ENCODE results near the gene ZNF274. TPM values are rescaled to one million over a fixed set of nuclear protein-coding genes. Genes with fewer than 3 reads are reported as not detected.
A peak's percentile ranks its signal among the peaks of the same experiment; 100 is the strongest.

The ZNF274 gene
- total RNA-seq, 1 donor from 2014 or later = 19.6 TPM

GRCh38 chr19:58183817-58184215 is 955 bp downstream of the ZNF274 start:
- intact Hi-C loops (cut with DNase I) = no loop called here
- Histone ChIP-seq H3K36me3 (peaks cover 6 to 73% of the 10 kb centered on the region in 2 donors), H3K9me3 (peaks cover 81% of the 10 kb centered on the region)

GRCh38 chr19:58196901-58197616 is 14.2 kb downstream of the ZNF274 start:
- no peak for DNase-seq (ENCODE audit: extremely low spot score in 2 of 2)
- peaks cover 4 to 100% of the 10 kb centered on the region in 2 donors for H3K36me3 ChIP-seq
- no peaks in the 10 kb centered on the region for H3K27me3 ChIP-seq
- TF ChIP-seq, protein P1, sequence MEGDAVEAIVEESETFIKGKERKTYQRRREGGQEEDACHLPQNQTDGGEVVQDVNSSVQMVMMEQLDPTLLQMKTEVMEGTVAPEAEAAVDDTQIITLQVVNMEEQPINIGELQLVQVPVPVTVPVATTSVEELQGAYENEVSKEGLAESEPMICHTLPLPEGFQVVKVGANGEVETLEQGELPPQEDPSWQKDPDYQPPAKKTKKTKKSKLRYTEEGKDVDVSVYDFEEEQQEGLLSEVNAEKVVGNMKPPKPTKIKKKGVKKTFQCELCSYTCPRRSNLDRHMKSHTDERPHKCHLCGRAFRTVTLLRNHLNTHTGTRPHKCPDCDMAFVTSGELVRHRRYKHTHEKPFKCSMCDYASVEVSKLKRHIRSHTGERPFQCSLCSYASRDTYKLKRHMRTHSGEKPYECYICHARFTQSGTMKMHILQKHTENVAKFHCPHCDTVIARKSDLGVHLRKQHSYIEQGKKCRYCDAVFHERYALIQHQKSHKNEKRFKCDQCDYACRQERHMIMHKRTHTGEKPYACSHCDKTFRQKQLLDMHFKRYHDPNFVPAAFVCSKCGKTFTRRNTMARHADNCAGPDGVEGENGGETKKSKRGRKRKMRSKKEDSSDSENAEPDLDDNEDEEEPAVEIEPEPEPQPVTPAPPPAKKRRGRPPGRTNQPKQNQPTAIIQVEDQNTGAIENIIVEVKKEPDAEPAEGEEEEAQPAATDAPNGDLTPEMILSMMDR (IDR thresholded peaks at IDR 0.05) = no peak
- no peak for TF ChIP-seq POLR2A (IDR thresholded peaks at IDR 0.05)
- TF ChIP-seq POLR2AphosphoS5 (IDR thresholded peaks at IDR 0.05; ENCODE audit: insufficient read depth in 1 of 2, low read depth in 1 of 2) = no peak
- intact Hi-C loops (cut with DNase I) = no loop called here
- H3K4me1 ChIP-seq = no peaks in the 10 kb centered on the region
- no peak overlapping the region for H3K27ac ChIP-seq
- H3K9me3 ChIP-seq = peaks cover 95% of the 10 kb centered on the region
- no peak overlapping the region for H3K4me3 ChIP-seq

More at GRCh38 chr19:58183817-58184215, 955 bp downstream of the ZNF274 start:
- Histone ChIP-seq H3K4me1 (peaks cover 15% of the 10 kb centered on the region), H3K27ac (peak overlapping the region; percentile 89), H3K27me3 (no peaks in the 10 kb centered on the region), H3K4me3 (peak overlapping the region; percentile 77 to 97)
- DNase-seq (ENCODE audit: extremely low spot score in 2 of 2) = no peak
- TF ChIP-seq, protein P1 (IDR thresholded peaks at IDR 0.05) = no peak
- TF ChIP-seq POLR2AphosphoS5 (IDR thresholded peaks at IDR 0.05; ENCODE audit: insufficient read depth in 1 of 2, low read depth in 1 of 2) = no peak
- TF ChIP-seq POLR2A (IDR thresholded peaks at IDR 0.05) = no peak

DNA sequence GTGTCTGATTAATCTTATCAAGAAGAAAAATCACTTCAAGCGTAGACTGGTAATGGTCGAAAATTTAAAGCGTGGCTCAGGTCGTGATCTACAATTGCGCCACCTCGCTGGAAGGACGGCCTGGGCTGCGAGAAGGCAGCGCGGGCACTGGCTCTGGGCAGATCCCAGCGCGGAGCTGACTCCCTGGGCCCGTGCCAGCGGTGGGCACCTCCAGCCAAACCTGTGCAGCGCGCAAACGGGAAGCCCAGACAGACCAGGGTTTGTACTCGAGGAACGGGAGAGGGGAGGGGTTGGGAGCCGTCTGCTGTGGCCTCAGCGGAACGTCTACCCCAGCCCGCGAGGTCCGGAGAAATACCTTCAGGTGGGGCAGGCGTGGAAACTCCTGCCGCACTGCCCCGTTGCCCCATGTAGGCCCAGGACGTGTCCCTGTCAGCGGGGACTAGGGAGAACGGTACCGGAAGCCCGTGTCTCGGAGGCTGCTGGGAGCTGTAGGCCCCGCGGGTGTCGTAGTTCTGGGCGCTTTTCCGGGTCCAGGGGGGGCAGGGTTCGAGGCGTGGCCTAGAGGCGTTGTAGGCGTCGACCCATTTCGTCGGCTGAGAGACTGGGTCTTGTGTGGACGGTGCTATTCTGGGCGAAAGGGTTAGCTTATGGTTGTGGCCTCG is 21.1 kb downstream of the ZNF274 start:
- Histone ChIP-seq H3K9me3 (peaks cover 99% of the 10 kb centered on the region), H3K4me3 (no peak overlapping the region), H3K36me3 (peaks cover 23 to 84% of the 10 kb centered on the region in 2 donors), H3K27ac (no peak overlapping the region), H3K27me3 (no peaks in the 10 kb centered on the region), H3K4me1 (no peaks in the 10 kb centered on the region)
- TF ChIP-seq, protein P1 (IDR thresholded peaks at IDR 0.05) = no peak
- TF ChIP-seq POLR2AphosphoS5 (IDR thresholded peaks at IDR 0.05; ENCODE audit: insufficient read depth in 1 of 2, low read depth in 1 of 2) (no peak), POLR2A (IDR thresholded peaks at IDR 0.05) (no peak)
- no peak for DNase-seq (ENCODE audit: extremely low spot score in 2 of 2)
- intact Hi-C loops (cut with DNase I) = no loop called here

DNA sequence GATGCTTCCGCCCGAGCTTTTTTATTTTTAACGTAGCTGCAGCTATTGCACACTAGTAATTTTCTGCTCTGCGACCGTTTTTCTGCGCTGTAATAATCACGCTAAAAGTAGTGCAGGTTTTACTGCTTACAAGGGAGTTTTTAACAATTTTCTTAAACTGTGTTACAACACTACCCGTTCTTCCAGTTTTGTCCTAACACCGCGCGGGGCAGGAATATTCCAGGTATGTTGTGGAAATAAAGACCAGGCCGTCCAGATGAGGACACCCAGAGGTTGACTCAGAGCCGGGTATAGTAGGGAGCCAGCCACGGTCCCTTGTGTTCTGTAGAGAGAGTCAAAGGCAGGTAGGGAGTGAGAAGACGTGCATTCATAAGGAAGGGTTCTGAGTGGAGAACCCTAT is 21.7 kb downstream of the ZNF274 start:
- TF ChIP-seq POLR2AphosphoS5 (IDR thresholded peaks at IDR 0.05; ENCODE audit: insufficient read depth in 1 of 2, low read depth in 1 of 2) (no peak), POLR2A (IDR thresholded peaks at IDR 0.05) (no peak)
- TF ChIP-seq, protein P1 (IDR thresholded peaks at IDR 0.05) = no peak
- DNase-seq (ENCODE audit: extremely low spot score in 2 of 2) = no peak
- Histone ChIP-seq H3K36me3 (peaks cover 27 to 84% of the 10 kb centered on the region in 2 donors), H3K27me3 (no peaks in the 10 kb centered on the region), H3K4me1 (no peaks in the 10 kb centered on the region), H3K9me3 (peaks cover 99% of the 10 kb centered on the region), H3K4me3 (no peak overlapping the region), H3K27ac (no peak overlapping the region)
- intact Hi-C loops (cut with DNase I) = no loop called here

DNA sequence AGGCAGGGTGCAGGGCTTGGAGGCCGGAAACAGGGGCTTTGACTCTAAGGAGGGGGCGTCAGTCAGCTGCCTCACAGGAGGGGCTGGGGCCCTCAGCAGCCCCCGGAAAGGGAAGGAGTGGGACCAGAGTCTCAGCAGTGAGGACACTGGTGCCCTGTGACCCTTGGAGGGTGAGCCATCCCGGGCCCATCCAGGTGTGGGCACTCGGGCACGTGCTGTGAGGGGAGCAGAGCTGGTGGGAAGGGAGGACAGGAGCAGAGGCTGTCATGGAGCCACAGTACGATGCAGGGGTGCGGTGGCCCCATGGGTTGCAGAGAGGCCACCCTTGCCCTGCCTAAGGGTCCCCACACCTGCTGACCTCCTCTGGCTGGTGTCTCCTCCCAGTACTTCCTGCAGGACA is 26.7 kb downstream of the ZNF274 start:
- Histone ChIP-seq H3K4me1 (no peaks in the 10 kb centered on the region), H3K36me3 (peaks cover 45 to 85% of the 10 kb centered on the region in 2 donors), H3K9me3 (peaks cover 100% of the 10 kb centered on the region), H3K27me3 (no peaks in the 10 kb centered on the region), H3K27ac (no peak overlapping the region), H3K4me3 (no peak overlapping the region)
- DNase-seq (ENCODE audit: extremely low spot score in 2 of 2) = no peak
- intact Hi-C loops (cut with DNase I) = no loop called here
- TF ChIP-seq POLR2AphosphoS5 (IDR thresholded peaks at IDR 0.05; ENCODE audit: insufficient read depth in 1 of 2, low read depth in 1 of 2) = no peak
- TF ChIP-seq, protein P1 (IDR thresholded peaks at IDR 0.05) = no peak
- no peak for TF ChIP-seq POLR2A (IDR thresholded peaks at IDR 0.05)

Data from vagina (tissue), 2 donors.